Heart right ventricle (tissue), 16 donors: Measurements from ENCODE around the gene MBD5. TPM values are rescaled to one million over a fixed set of nuclear protein-coding genes. Genes with fewer than 3 reads are reported as not detected.
"Not testable (repeated sequence)": the region's sequence is repeated elsewhere in the genome, so short reads cannot be mapped to it uniquely, and the experiment has no call there.

Experiments
- ATAC-seq, 8 donors: fragments of 200-7000 bp; cut with Tn5 transposase; one replicate each; pipeline ENCODE4 v1.9.1; 2020; ENCODE audit warnings: mild to moderate bottlenecking in 8 of 8, moderate library complexity in 8 of 8, moderate number of reproducible peaks in 1 of 8
- DNase-seq, 2 donors: peaks; one replicate each; pipeline ENCODE4 v3.0.0-alpha.2; 2020
- H3K27ac ChIP-seq, 10 donors: fragments of 200-600 bp; sonication (generic) in 2 of 10; one replicate each; pipeline versions ENCODE4 v1.5.0 to v1.8.0; 2020 to 2022; ENCODE audit warnings: mild to moderate bottlenecking in 3 of 10
- H3K27me3 ChIP-seq, 7 donors: fragments of 200-600 bp; one replicate each; pipeline ENCODE4 v1.8.0; 2021 to 2022; ENCODE audit warnings: mild to moderate bottlenecking in 2 of 7
- H3K36me3 ChIP-seq, 9 donors: fragments of 200-600 bp; sonication (generic) in 1 of 9; one replicate each; pipeline versions ENCODE4 v1.5.0 to v1.8.0; 2020 to 2022; ENCODE audit warnings: mild to moderate bottlenecking in 2 of 9
- H3K4me1 ChIP-seq, 9 donors: fragments of 200-600 bp; sonication (generic) in 1 of 9; one replicate each; pipeline versions ENCODE4 v1.5.0 to v1.8.0; 2020 to 2022; ENCODE audit warnings: mild to moderate bottlenecking in 4 of 9
- H3K4me3 ChIP-seq, 10 donors: fragments of 200-600 bp; sonication (generic) in 2 of 10; one replicate each; pipeline versions ENCODE4 v1.5.0 to v1.8.0; 2020 to 2022; ENCODE audit warnings: mild to moderate bottlenecking in 7 of 10, moderate library complexity in 2 of 10
- H3K9me3 ChIP-seq, 11 donors: fragments of 200-600 bp in 10 of 11; sonication (generic) in 2 of 11; one replicate each; pipeline versions ENCODE4 v1.5.0 to v1.8.0; 2013 to 2022; ENCODE audit warnings: mild to moderate bottlenecking in 2 of 11, control low read depth in 1 of 11, moderate library complexity in 1 of 11
- CTCF ChIP-seq, 9 donors: fragments of 200-600 bp; sonication (generic) in 2 of 9; IDR thresholded peaks; one replicate each; pipeline versions ENCODE4 v1.5.0 to v1.8.0; 2021 to 2022; ENCODE audit warnings: antibody characterized with exemption in 9 of 9, mild to moderate bottlenecking in 5 of 9, moderate library complexity in 1 of 9
- WGBS, 2 donors: extraction: QIAGEN DNeasy Blood & Tissue Kit; methylation state at CpG; one replicate each; pipeline ENCODE4 v1.1.7; 2013; ENCODE audit warnings: inconsistent platforms in 1 of 2; 5-methylcytosine and 5-hydroxymethylcytosine counted together
- intact Hi-C, 10 donors: fragments of 100-400 bp; cut with DNase I; formaldehyde crosslinking; loops; one replicate each; pipeline versions ENCODE4 v1.11.1 to v1.14.2; 2022
- polyA plus RNA-seq, 2 donors: library from polyadenylated mRNA; stranded (reverse); fragments of 200-250 nt; gene quantifications; one replicate each; pipeline ENCODE4 v1.2.3, GENCODE V29; 2013
- total RNA-seq, 10 donors: library from RNA; stranded (reverse); fragmentation: NEBNext Ultra II Directional in 3 of 10; extraction: Animal tissue kit (Norgen Biotek cat#: 25700) in 3 of 10; gene quantifications; one replicate each; pipeline versions ENCODE4 v1.2.1 to v1.2.4, GENCODE V29; 2021 to 2023
- donor health status: Arrhythmogenic right ventricular cardiomyopathy.
- donor health status: ischemic (EF 13 %, LVEDD 7.1; RV severe dilation, severe dysfunction).
- donor health status: healthy with polysubstance abuse.
- donor health status: DM: no; HTN: yes; CAD: no.
- donor health status: DM: no; HTN: no; CAD: no.
- donor health status: ischemic (EF 25% LVEDD 6.9; RV normal size, moderate dysfunction).
- donor health status: ischemic (EF 25% LVEDD 5.7; RV mildly dilated, moderate dysfunction).
- donor health status: healthy.
- donor health status: DM: yes; HTN: yes; CAD: no.
- donor health status: Ischemic cardiomyopathy.
- donor health status: ischemic (EF 35%, LVEDD 5.7; RV mildly dilated, moderate dysfunction).
- donor health status: nonischemic (EF 11% LVEDD 7.7; RV severe dilation, severe dysfunction).
- donor health status: DM: yes; HTN: yes; CAD: no.
- donor health status: PGD.
- donor health status: ischemic (EF 29% LVEDD 5.4; RV normal size, mild dysfunction).
- donor health status: nonischemic (EF 23%, LVEDD 6.1; RV moderate dilation, normal function).

Gene MBD5
- total and polyA plus RNA-seq, 12 donors, result 3.4 to 39.8 (median 35.2) TPM

- H3K4me1 ChIP-seq, result peaks cover 0 to 4% (median 0%) of the 10 kb centered on the region in 9 donors
- WGBS, 2 donors, result 79 to 97% methylated on average over 5 of the region's 5 CpGs
- no peak overlapping the region for H3K4me3 ChIP-seq
- DNase-seq (no peak), ATAC-seq (no peak)
- H3K27me3 ChIP-seq, result no peaks in the 10 kb centered on the region
- intact Hi-C loops, result no loop called here
- no peak for TF ChIP-seq CTCF (IDR thresholded peaks at IDR 0.05)
- H3K27ac ChIP-seq, result no peak overlapping the region
- no peaks in the 10 kb centered on the region for H3K36me3 ChIP-seq
- peaks cover 0 to 49% (median 4%) of the 10 kb centered on the region in 11 donors for H3K9me3 ChIP-seq
These were observed 13.5 kb upstream of the MBD5 start for GRCh38 chr2:148007219-148007900.

- H3K4me3 ChIP-seq, H3K27me3 ChIP-seq, H3K27ac ChIP-seq, H3K36me3 ChIP-seq, ATAC-seq, H3K4me1 ChIP-seq, DNase-seq, intact Hi-C loops: not testable (repeated sequence)
- peaks cover 0 to 39% (median 2%) of the 10 kb centered on the region in 11 donors for H3K9me3 ChIP-seq
- 98 to 99% methylated on average over 7 of the region's 7 CpGs for WGBS, 2 donors
These were observed 12.5 kb upstream of the MBD5 start for GRCh38 chr2:148008411-148008810.

DNA sequence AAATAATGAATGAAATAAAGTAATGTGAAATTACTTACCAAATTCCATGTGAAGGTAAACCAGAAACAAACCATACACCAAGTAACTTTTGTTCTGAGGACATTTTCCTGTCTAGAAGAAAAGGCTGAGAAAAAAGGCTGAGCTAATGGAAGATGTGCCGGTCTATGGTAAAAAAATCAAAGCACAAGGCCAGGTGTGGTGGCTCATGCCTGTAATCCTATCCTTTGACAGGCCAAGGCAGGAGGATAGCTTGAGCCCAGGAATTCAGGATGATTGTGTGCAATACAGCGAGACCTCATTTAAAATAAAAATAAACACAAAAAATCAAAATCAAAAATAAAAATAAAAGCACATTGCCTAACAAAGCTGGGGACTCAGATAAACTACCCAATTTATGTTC lies 7.0 kb upstream of the MBD5 start:
- H3K9me3 ChIP-seq, result peaks cover 0 to 23% (median 0%) of the 10 kb centered on the region in 11 donors
- H3K4me1 ChIP-seq, result peaks cover 0 to 19% (median 6%) of the 10 kb centered on the region in 9 donors
- ATAC-seq (no peak), DNase-seq (no peak)
- no peak overlapping the region for H3K4me3 ChIP-seq
- no peak overlapping the region for H3K27ac ChIP-seq
- WGBS, 2 donors, result 91 to 95% methylated on average over 2 of the region's 2 CpGs
- H3K27me3 ChIP-seq, result no peaks in the 10 kb centered on the region
- intact Hi-C loops, result no loop called here
- no peak for TF ChIP-seq CTCF (IDR thresholded peaks at IDR 0.05)
- no peaks in the 10 kb centered on the region for H3K36me3 ChIP-seq

GRCh38 chr2:148014616-148015015 lies 6.3 kb upstream of the MBD5 start:
- no peaks in the 10 kb centered on the region for H3K36me3 ChIP-seq
- intact Hi-C loops, result no loop called here
- ATAC-seq (no peak), DNase-seq (no peak)
- no peaks in the 10 kb centered on the region for H3K27me3 ChIP-seq
- no peak for TF ChIP-seq CTCF (IDR thresholded peaks at IDR 0.05)
- H3K4me1 ChIP-seq, result peaks cover 3 to 27% (median 13%) of the 10 kb centered on the region in 9 donors
- WGBS, 2 donors, result 79 to 80% methylated on average over 5 of the region's 5 CpGs
- H3K4me3 ChIP-seq, result no peak overlapping the region
- H3K27ac ChIP-seq, result no peak overlapping the region
- peaks cover 0 to 17% (median 0%) of the 10 kb centered on the region in 11 donors for H3K9me3 ChIP-seq
